T-helper 9 cell (primary cell): ENCODE measurements around the gene PLK3.
"Not testable (repeated sequence)": the region's sequence is repeated elsewhere in the genome, so short reads cannot be mapped to it uniquely, and the experiment has no call there.

Experiments
- DNase-seq: peaks from one replicate; pipeline ENCODE4 v3.0.0-alpha.2; 2020

The PLK3 gene

GRCh38 chr1:44808938-44809917 is 9.1 kb downstream of the PLK3 start:
- DNase-seq: peak; percentile 79

- peak; percentile 34 for DNase-seq
These were observed 10.1 kb downstream of the PLK3 start for GRCh38 chr1:44810101-44810761.

GRCh38 chr1:44810762-44811105 is 10.6 kb downstream of the PLK3 start:
- DNase-seq: not testable (repeated sequence)

- no peak for DNase-seq
These were observed 11.1 kb downstream of the PLK3 start for GRCh38 chr1:44811234-44811633.

- no peak for DNase-seq
These were observed 12.8 kb downstream of the PLK3 start for GRCh38 chr1:44812822-44813543.

- DNase-seq: not testable (repeated sequence)
These were observed 15.7 kb downstream of the PLK3 start for GRCh38 chr1:44815926-44816325.

- no peak for DNase-seq
These were observed 17.1 kb downstream of the PLK3 start for GRCh38 chr1:44817307-44817706.

GRCh38 chr1:44817771-44818495 is 17.8 kb downstream of the PLK3 start:
- DNase-seq: no peak

GRCh38 chr1:44819196-44819607 is 19.0 kb downstream of the PLK3 start:
- no peak for DNase-seq

GRCh38 chr1:44819608-44820327 is 19.6 kb downstream of the PLK3 start:
- DNase-seq: peak; percentile 71

- DNase-seq: no peak
These were observed 20.4 kb downstream of the PLK3 start for GRCh38 chr1:44820328-44821239.

GRCh38 chr1:44821240-44821715 is 21.1 kb downstream of the PLK3 start:
- DNase-seq: no peak

- DNase-seq: no peak
These were observed 22.0 kb downstream of the PLK3 start for GRCh38 chr1:44822131-44822701.

GRCh38 chr1:44822981-44823451 is 22.8 kb downstream of the PLK3 start:
- no peak for DNase-seq

- not testable (repeated sequence) for DNase-seq
These were observed 24.2 kb downstream of the PLK3 start for GRCh38 chr1:44824392-44824791.

GRCh38 chr1:44826375-44827196 is 26.4 kb downstream of the PLK3 start:
- no peak for DNase-seq

GRCh38 chr1:44827197-44828002 is 27.2 kb downstream of the PLK3 start:
- no peak for DNase-seq

GRCh38 chr1:44828003-44828651 is 27.9 kb downstream of the PLK3 start:
- no peak for DNase-seq
